Measurements from ENCODE around the gene CDH2. TPM values are rescaled to one million over a fixed set of nuclear protein-coding genes. Genes with fewer than 3 reads are reported as not detected.

CDH2 gene
- total and polyA plus RNA-seq, 3 experiments from 2014 or later = 0.23 TPM; not detected in 2

GRCh38 chr18:28108254-28108653 lies 68.7 kb downstream of the CDH2 start:
- Mint-ChIP-seq H3K27me3 (no peaks in the 10 kb centered on the region), H3K4me1 (no peaks in the 10 kb centered on the region), H3K36me3 (no peaks in the 10 kb centered on the region), H3K4me3 (no peak overlapping the region), H3K27ac (no peak overlapping the region), H3K9me3 (peaks cover 0 to 34% (median 4%) of the 10 kb centered on the region in 5 donors)
- no peaks in the 10 kb centered on the region for H3K36me3 ChIP-seq (ENCODE audit: insufficient read depth, low read length)
- no peak overlapping the region for H3K4me3 ChIP-seq (ENCODE audit: low read length)
- CTCF ChIA-PET = no interaction called here
- POLR2A ChIA-PET = no interaction called here
- DNase-seq = no peak
- H3K27me3 ChIP-seq (ENCODE audit: insufficient read depth, low read length, poor library complexity, severe bottlenecking) = no peaks in the 10 kb centered on the region
- no peak overlapping the region for H3K27ac ChIP-seq (ENCODE audit: low read depth, low read length)
- no peaks in the 10 kb centered on the region for H3K4me1 ChIP-seq (ENCODE audit: insufficient read depth, low read length)
- H3K9me3 ChIP-seq (ENCODE audit: low read length) = no peaks in the 10 kb centered on the region

DNA sequence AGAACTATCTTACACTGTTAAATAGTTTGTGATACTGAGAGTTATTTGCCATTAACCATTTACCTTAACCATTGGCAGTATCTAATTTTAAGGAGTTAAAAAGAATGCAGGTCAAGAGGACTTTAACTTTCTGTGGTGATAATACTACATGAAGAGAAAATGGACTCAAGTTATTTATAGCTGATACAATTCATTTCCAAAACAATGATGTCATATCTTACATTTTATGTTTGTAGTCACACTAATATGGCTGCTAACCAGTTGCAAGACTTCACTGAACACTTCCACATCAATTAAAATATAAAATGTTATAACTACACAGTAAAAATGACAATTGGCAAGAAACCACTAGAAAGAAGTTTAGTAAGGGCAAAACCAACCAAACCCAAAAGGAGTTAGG lies 77.7 kb downstream of the CDH2 start:
- Histone ChIP-seq H3K27ac (ENCODE audit: low read depth, low read length) (no peak overlapping the region), H3K9me3 (ENCODE audit: low read length) (no peaks in the 10 kb centered on the region), H3K4me3 (ENCODE audit: low read length) (no peak overlapping the region), H3K4me1 (ENCODE audit: insufficient read depth, low read length) (no peaks in the 10 kb centered on the region), H3K36me3 (ENCODE audit: insufficient read depth, low read length) (no peaks in the 10 kb centered on the region), H3K27me3 (ENCODE audit: insufficient read depth, low read length, poor library complexity, severe bottlenecking) (no peaks in the 10 kb centered on the region)
- H3K27me3 Mint-ChIP-seq = no peaks in the 10 kb centered on the region
- no peak overlapping the region for H3K27ac Mint-ChIP-seq
- H3K4me1 Mint-ChIP-seq = no peaks in the 10 kb centered on the region
- H3K9me3 Mint-ChIP-seq = peaks cover 6 to 20% (median 7%) of the 10 kb centered on the region in 5 donors
- POLR2A ChIA-PET = no interaction called here
- DNase-seq = no peak
- H3K4me3 Mint-ChIP-seq = no peak overlapping the region
- CTCF ChIA-PET = no interaction called here
- H3K36me3 Mint-ChIP-seq = no peaks in the 10 kb centered on the region

- Mint-ChIP-seq H3K4me3 (no peak overlapping the region), H3K4me1 (no peaks in the 10 kb centered on the region), H3K36me3 (peaks cover 0 to 1% (median 0%) of the 10 kb centered on the region in 3 donors), H3K27me3 (no peaks in the 10 kb centered on the region), H3K9me3 (peaks cover 7 to 27% (median 9%) of the 10 kb centered on the region in 5 donors), H3K27ac (no peak overlapping the region)
- no peaks in the 10 kb centered on the region for H3K4me1 ChIP-seq (ENCODE audit: insufficient read depth, low read length)
- no peaks in the 10 kb centered on the region for H3K27me3 ChIP-seq (ENCODE audit: insufficient read depth, low read length, poor library complexity, severe bottlenecking)
- H3K36me3 ChIP-seq (ENCODE audit: insufficient read depth, low read length) = no peaks in the 10 kb centered on the region
- no peak overlapping the region for H3K4me3 ChIP-seq (ENCODE audit: low read length)
- no peaks in the 10 kb centered on the region for H3K9me3 ChIP-seq (ENCODE audit: low read length)
- CTCF ChIA-PET = no interaction called here
- H3K27ac ChIP-seq (ENCODE audit: low read depth, low read length) = no peak overlapping the region
- DNase-seq = no peak
- POLR2A ChIA-PET = no interaction called here
Observed at GRCh38 chr18:28095631-28096030, 81.3 kb downstream of the CDH2 start.

- H3K4me1 Mint-ChIP-seq = no peaks in the 10 kb centered on the region
- H3K9me3 Mint-ChIP-seq = peaks cover 7 to 31% (median 9%) of the 10 kb centered on the region in 5 donors
- Histone ChIP-seq H3K36me3 (ENCODE audit: insufficient read depth, low read length) (no peaks in the 10 kb centered on the region), H3K4me1 (ENCODE audit: insufficient read depth, low read length) (no peaks in the 10 kb centered on the region), H3K4me3 (ENCODE audit: low read length) (no peak overlapping the region), H3K9me3 (ENCODE audit: low read length) (no peaks in the 10 kb centered on the region), H3K27ac (ENCODE audit: low read depth, low read length) (no peak overlapping the region), H3K27me3 (ENCODE audit: insufficient read depth, low read length, poor library complexity, severe bottlenecking) (no peaks in the 10 kb centered on the region)
- DNase-seq = no peak
- peaks cover 0 to 1% (median 0%) of the 10 kb centered on the region in 3 donors for H3K36me3 Mint-ChIP-seq
- no peak overlapping the region for H3K4me3 Mint-ChIP-seq
- CTCF ChIA-PET = no interaction called here
- POLR2A ChIA-PET = no interaction called here
- no peaks in the 10 kb centered on the region for H3K27me3 Mint-ChIP-seq
- H3K27ac Mint-ChIP-seq = no peak overlapping the region
Observed at GRCh38 chr18:28095041-28095440, 81.9 kb downstream of the CDH2 start.

DNA sequence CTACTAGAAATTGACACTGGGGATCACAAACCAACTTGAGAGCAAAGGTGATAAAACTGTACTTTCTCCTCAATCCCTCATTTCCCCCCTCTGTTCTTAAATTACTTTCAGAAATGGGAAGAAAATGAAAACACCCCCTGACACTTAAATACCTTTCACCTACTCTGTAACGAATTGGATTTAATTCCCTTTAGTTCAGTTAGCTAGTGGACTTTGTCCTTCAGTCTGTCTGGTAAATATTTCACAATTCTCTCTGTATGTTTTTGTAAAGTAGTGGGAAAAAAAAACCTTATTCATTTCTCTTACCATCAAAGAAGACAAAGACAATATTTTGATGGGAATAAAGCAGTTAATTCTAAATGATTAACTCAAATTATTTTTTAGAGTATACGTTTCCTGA lies 85.7 kb downstream of the CDH2 start:
- H3K27me3 Mint-ChIP-seq = no peaks in the 10 kb centered on the region
- Histone ChIP-seq H3K27ac (ENCODE audit: low read depth, low read length) (no peak overlapping the region), H3K36me3 (ENCODE audit: insufficient read depth, low read length) (no peaks in the 10 kb centered on the region), H3K4me1 (ENCODE audit: insufficient read depth, low read length) (no peaks in the 10 kb centered on the region), H3K9me3 (ENCODE audit: low read length) (no peaks in the 10 kb centered on the region), H3K27me3 (ENCODE audit: insufficient read depth, low read length, poor library complexity, severe bottlenecking) (no peaks in the 10 kb centered on the region), H3K4me3 (ENCODE audit: low read length) (no peak overlapping the region)
- no peak overlapping the region for H3K27ac Mint-ChIP-seq
- POLR2A ChIA-PET = no interaction called here
- H3K36me3 Mint-ChIP-seq = peaks cover 0 to 1% (median 0%) of the 10 kb centered on the region in 3 donors
- H3K4me1 Mint-ChIP-seq = no peaks in the 10 kb centered on the region
- no peak overlapping the region for H3K4me3 Mint-ChIP-seq
- peaks cover 0 to 24% (median 8%) of the 10 kb centered on the region in 5 donors for H3K9me3 Mint-ChIP-seq
- no peak for DNase-seq
- CTCF ChIA-PET = no interaction called here

- Histone ChIP-seq H3K4me3 (ENCODE audit: low read length) (no peak overlapping the region), H3K27me3 (ENCODE audit: insufficient read depth, low read length, poor library complexity, severe bottlenecking) (no peaks in the 10 kb centered on the region), H3K36me3 (ENCODE audit: insufficient read depth, low read length) (no peaks in the 10 kb centered on the region), H3K27ac (ENCODE audit: low read depth, low read length) (no peak overlapping the region), H3K9me3 (ENCODE audit: low read length) (no peaks in the 10 kb centered on the region), H3K4me1 (ENCODE audit: insufficient read depth, low read length) (no peaks in the 10 kb centered on the region)
- no peaks in the 10 kb centered on the region for H3K27me3 Mint-ChIP-seq
- peaks cover 0 to 1% (median 0%) of the 10 kb centered on the region in 3 donors for H3K36me3 Mint-ChIP-seq
- POLR2A ChIA-PET = no interaction called here
- no peak for DNase-seq
- peaks cover 3 to 32% (median 8%) of the 10 kb centered on the region in 5 donors for H3K9me3 Mint-ChIP-seq
- no peak overlapping the region for H3K27ac Mint-ChIP-seq
- no peaks in the 10 kb centered on the region for H3K4me1 Mint-ChIP-seq
- H3K4me3 Mint-ChIP-seq = no peak overlapping the region
- CTCF ChIA-PET = no interaction called here
Observed at GRCh38 chr18:28088477-28088876, 88.5 kb downstream of the CDH2 start.

GRCh38 chr18:28086670-28087552 lies 90.0 kb downstream of the CDH2 start:
- Histone ChIP-seq H3K4me1 (ENCODE audit: insufficient read depth, low read length) (no peaks in the 10 kb centered on the region), H3K4me3 (ENCODE audit: low read length) (no peak overlapping the region), H3K27me3 (ENCODE audit: insufficient read depth, low read length, poor library complexity, severe bottlenecking) (no peaks in the 10 kb centered on the region), H3K27ac (ENCODE audit: low read depth, low read length) (no peak overlapping the region), H3K9me3 (ENCODE audit: low read length) (no peaks in the 10 kb centered on the region), H3K36me3 (ENCODE audit: insufficient read depth, low read length) (no peaks in the 10 kb centered on the region)
- no peaks in the 10 kb centered on the region for H3K36me3 Mint-ChIP-seq
- no peak for DNase-seq
- peaks cover 1 to 27% (median 8%) of the 10 kb centered on the region in 5 donors for H3K9me3 Mint-ChIP-seq
- ChIA-PET CTCF (no interaction called here), POLR2A (no interaction called here)
- H3K27me3 Mint-ChIP-seq = no peaks in the 10 kb centered on the region
- no peak overlapping the region for H3K4me3 Mint-ChIP-seq
- no peak overlapping the region for H3K27ac Mint-ChIP-seq
- H3K4me1 Mint-ChIP-seq = no peaks in the 10 kb centered on the region

DNA sequence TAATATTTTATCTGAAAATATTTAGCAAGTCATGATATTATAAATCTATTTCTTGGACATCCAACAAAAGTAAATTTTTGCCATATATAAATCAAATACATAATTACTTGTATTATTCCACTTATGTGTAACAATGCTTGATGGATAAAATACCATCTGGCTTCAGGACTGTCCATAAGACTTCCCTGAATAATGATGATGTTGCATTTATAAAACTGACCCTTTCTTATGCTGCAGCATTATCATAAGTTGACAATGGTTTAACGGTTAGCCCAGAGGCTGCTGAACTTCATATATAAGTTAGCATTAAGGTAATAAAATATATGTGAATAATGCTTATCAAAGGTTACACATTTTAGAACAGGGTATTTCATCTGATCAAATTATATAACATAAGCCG lies 95.4 kb downstream of the CDH2 start:
- no peaks in the 10 kb centered on the region for H3K36me3 Mint-ChIP-seq
- ChIA-PET CTCF (no interaction called here), POLR2A (no interaction called here)

More for the DNA sequence above, 95.4 kb downstream of the CDH2 start:
- no peak overlapping the region for H3K27ac ChIP-seq (ENCODE audit: low read depth, low read length)
- no peak for DNase-seq
- Mint-ChIP-seq H3K4me3 (no peak overlapping the region), H3K4me1 (no peaks in the 10 kb centered on the region), H3K27me3 (peaks cover 0 to 2% of the 10 kb centered on the region in 2 donors), H3K9me3 (peaks cover 0 to 16% (median 6%) of the 10 kb centered on the region in 5 donors), H3K27ac (no peak overlapping the region)
- H3K4me1 ChIP-seq (ENCODE audit: insufficient read depth, low read length) = no peaks in the 10 kb centered on the region
- no peaks in the 10 kb centered on the region for H3K36me3 ChIP-seq (ENCODE audit: insufficient read depth, low read length)
- H3K9me3 ChIP-seq (ENCODE audit: low read length) = no peaks in the 10 kb centered on the region
- H3K27me3 ChIP-seq (ENCODE audit: insufficient read depth, low read length, poor library complexity, severe bottlenecking) = no peaks in the 10 kb centered on the region
- H3K4me3 ChIP-seq (ENCODE audit: low read length) = no peak overlapping the region

Data from CD8-positive, alpha-beta memory T cell (primary cell).